GM18873 (cell line): ENCODE results near the gene BSND.

Experiments
- ATAC-seq: cut with Tn5 transposase; IDR thresholded peaks from one replicate; pipeline ENCODE4 v1.9.1; 2021; ENCODE audit warnings: mild to moderate bottlenecking, moderate library complexity, moderate number of reproducible peaks; ENCODE audit not compliant: unreplicated experiment, low FRiP score

The BSND gene

DNA sequence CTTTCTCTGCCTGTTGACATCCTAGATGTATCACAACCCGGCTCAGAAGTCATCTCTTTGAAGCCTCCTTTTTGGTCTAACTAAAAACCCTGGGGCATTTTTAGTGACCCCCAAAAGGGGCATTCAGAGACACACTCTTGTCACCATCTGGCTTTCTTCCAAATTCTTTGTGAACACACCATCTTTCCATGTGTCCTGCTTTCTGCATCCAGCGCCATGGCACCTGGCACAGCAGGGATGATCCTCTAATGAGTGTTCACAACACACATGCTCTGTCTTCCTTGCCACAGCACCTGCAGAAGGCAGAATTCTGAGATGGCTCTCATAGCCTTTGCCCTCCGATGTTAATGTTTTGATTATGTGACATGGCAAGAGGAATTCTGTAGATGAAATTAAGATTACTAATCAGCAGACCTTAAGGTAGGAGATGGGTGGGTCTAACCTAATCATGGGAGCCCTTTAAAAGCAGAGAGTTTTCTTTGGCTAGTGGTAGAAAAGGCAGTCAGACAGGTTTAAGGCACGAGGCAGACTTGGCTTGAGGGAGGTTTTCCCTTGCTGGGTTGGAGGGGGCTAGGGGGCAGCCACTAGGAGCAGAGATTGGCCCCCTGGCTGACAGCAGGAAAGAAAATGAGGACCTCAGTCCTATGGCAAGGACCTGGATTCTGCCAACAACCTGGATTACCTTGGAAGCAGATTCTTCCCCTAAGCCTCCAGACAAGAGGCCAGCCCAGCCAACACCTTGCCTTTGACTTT, 23.2 kb upstream of the BSND start:
- ATAC-seq = no peak

DNA sequence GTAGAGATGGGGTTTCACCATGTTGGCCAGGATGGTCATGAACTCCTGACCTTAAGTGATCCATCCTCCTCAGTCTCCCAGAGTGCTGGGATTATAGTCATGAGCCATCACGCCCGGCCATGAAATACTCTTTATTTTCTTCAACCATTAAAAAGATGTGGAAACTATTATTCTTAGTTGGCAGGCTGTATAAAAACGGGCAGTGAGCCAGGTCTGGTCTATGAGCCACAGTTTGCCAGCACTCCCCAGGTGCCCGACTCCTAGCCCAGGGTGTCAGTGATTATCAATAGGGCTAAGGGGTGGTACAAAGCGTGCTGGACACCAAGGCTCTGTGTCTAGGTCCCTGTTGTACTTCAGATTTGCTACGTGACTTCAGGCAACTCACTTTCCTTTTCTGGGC, 22.0 kb upstream of the BSND start:
- ATAC-seq = no peak

DNA sequence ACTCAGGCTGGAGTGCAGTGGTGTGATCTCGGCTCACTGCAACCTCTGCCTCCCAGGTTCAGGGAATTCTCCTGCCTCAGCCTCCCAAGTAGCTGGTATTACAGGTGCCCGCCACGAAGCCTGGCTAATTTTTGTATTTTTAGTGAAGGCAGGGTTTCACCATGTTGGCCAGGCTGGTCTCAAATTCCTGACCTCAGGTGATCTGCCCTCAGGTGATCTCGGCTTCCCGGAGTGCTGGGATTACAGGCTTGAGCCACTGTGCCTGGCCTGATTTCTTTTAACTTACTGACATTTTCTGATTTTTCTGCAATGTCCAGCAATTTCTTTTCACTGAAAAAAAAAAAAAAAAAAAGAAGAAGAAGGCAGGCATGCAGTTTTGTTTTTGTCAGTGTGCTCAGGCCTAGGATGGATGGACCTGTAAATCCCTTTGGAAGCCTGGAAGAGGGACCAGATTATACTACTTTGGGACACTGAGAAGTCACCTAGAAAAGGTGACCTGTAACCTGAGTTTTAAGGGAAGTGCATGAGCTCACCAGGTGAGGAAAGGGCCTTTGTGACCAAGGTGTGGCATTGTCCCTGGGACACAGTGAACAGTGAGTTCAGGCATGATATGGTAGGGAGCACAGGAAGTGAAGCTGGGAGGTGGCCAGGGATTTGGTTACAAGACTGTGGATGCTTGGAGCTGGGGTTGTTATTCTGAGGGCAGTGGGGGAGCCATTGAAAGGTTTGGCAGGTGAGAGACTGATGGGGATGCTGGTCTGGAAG, 21.0 kb upstream of the BSND start:
- ATAC-seq = no peak

DNA sequence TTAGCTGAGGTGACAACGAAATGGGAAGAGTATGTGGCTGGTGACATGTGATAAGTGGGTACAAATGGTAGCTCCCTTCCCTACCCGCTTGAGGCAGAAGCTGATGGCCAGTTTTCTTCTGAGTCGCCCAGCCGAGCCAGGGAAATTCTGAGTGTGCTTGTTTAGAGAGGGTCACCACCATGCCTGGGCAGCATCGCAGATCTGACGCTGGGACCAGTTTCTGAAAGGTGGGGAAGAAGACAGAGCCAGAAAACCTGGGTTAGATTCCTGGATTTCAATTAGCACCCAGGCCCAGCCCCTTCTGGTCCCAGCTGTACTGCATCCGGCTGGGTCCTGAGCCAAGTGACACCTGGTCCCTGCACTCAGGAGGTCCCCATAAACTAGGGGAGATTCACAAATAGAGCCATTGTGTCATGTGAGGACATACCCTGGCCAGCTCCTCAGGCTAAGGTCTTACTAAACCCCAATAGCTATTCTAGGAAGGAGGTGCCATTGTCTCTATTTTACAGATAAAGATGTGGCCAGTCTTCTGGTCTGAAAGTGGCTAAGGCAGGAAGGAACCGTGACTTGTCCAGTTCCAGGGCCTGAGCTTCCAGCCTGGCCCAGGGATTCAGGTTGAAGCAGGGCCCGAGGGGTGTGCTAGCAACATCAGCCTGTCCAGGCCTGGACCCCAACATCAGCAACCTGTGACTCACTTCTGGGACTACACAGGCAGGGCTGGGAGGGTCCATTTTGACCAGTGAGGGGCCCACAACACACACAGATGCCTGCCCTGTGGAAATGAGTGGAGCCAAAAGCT, 20.0 kb upstream of the BSND start:
- ATAC-seq = no peak

DNA sequence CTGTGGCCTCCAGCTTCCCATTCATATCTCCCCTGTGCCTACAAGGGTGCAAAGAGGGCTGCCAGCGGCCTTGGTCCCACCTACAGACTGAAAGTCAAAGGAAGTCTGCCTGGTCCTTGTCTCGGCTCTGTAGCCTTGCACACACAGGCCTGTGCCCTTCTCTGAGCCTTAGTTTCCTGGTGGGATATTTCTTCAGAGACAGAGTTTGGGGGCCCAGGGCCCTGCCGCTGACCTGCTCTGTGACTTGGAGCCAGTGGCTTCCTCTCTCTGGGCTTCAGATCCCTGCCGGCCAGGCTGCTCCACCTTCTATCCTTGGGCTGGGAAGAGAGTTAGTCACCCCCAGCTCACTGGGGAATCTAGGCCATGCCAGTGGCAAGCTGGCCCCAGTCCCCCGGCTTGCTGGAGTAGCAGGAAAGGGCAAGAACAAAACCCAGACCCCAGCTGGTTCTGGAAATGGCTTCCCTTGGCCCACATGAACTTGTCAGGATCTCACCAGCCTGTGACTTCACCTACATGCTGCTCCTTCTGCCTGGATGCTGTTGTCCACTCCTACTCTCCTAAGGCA, 19.3 kb upstream of the BSND start:
- no peak for ATAC-seq

DNA sequence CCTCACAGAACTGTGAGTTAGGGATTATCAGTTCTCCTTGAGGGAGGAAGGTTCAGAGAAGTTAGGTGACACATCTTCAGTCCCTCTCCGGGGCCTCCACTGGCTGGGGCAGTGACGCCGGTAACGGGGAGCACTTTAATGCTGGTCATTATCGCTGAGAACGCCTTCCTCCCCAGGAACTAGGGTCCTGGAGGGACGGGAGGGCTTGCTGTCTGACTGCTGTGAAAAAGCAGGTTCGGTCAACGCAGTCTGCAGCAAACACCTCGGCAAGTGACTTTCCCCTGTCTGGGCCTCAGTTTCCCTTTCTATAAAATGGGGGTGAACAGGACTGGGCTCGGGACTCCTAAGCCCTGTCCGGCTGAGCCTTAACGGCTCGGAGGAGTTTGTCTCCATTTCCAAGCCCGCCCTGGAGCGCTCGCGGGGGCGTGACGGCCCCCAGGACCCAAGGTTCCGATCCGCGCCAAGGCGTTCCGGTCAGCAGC, 18.6 kb upstream of the BSND start:
- ATAC-seq = no peak

DNA sequence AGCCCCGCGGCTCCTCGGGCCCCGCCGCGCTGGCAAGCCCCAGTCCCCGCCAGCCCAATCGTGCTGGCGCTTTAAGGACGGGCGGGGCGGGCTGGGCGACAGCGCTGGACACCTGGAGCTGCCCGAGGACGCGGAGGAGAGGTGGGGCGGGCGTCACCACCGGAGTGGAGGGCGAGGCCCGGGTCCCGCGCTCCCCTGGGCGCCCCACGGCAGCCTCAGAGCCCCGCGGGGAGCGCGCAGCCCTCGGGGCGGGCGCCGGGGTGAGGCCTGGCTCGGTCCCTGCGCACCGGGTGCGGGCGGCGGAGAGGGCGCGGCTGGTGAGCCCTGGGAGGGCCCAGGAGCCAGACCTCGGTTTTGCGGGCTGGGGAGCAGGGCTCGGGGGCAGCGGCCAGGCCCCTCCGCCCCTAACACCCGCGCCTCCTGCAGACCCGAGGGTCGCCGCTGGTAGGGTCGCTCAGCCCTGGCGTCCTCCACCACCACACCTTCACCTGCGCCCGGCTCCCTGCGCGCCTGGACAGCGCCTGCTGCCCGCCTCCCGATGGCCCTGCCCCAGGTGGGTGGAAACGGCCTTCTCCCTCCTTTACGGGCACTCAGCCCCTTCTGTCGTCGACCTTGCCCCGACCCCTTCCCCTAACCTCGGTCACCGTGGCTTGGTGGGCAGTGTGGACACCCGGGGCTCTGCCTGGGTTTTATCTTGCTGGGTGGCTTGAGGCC, 18.0 kb upstream of the BSND start, which contains the start of gene TMEM61:
TSS of gene TMEM61 (plus strand) at position 101 of the 714 bp plus-strand sequence. CDS start at position 539, 438 bp downstream.
- ATAC-seq = no peak

DNA sequence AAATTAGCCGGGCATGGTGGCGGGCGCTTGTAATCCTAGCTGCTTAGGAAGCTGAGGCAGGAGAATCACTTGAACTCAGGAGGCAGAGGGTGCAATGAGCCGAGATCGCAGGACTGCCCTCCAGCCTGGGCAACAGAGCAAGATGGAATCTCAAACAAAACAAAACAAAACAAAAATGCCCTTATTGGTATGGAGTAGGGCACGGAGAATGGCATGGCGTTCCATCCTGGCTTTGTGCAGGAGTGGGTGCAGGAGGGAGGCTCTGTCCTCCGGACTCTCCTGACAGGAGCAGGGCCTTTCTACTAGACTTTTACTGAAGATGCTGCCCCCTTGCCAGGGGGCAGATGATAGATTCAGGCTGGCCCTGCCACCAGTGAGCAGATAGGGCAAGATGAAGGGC, 17.3 kb upstream of the BSND start:
- no peak for ATAC-seq

DNA sequence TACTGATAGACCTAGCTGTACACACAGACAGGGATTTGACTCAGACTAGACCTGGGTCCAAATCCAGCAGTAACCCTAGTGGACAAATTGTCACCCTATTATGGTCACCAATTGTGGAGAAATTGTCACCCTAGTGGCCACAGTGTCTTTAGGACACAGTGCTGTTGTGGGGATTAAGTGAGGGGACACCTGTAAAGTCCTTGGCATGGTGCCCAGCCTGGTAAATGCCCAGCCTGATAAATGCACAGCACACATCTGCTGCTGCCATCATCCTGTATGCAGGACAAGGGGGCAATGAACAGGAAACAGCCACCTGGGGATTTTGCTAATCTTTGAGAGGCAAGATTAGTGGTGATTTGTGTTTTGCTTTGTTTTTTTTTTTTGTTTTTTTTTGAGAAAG, 16.0 kb upstream of the BSND start:
- no peak for ATAC-seq

DNA sequence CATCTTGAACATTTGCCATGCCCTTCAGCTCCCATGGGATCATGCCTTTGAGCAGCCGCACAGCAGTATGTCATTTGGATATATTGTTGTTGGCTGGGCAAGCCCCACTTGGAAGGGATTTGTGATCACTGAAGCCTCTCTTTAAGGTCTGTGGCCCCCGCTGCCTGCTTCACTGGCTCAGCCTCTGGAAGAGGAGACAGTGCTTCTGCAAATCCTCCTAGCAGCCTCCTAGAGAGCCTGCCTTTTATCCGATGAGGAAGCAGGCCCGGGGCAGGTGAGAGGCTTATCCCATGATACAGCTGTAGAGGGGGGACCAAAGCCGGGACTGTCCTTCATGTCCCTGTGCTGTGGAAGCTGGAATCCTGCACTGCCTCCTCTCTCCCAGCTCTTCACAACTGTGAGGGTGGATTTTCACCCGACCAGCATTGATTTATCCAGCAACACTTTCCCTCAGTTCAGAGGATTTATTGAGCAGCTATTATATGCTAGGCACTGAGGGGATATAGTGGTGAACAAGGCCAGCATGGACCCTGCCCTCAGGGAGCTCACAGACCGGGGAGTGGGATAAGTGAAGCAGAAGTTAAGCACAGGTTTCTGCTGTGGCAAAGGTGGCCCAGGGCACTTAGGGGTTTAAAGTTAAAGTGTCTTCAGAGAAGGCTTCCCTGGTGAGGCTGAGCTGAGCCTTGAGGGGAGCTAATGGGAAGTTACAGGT, 14.4 kb upstream of the BSND start:
- ATAC-seq = no peak

DNA sequence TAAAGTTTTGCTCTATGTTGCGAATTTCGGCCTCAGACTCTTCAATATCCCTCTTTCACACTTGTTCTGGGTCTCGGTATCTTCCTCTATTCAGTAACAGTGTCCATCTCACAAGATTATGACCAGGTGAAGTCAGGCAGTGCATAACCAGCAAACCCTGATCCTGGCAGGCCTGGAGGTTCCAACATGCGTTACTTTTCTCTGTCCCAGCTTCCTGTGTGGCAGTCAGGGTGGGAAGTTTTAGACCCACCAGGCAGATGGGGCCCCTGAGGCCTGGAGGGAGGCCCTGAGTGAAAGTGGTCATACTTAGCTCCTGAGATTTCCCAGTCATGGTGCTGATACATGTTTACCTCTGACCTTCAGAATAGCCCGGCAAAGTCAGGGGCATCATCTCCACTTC, 13.2 kb upstream of the BSND start:
- ATAC-seq = no peak

DNA sequence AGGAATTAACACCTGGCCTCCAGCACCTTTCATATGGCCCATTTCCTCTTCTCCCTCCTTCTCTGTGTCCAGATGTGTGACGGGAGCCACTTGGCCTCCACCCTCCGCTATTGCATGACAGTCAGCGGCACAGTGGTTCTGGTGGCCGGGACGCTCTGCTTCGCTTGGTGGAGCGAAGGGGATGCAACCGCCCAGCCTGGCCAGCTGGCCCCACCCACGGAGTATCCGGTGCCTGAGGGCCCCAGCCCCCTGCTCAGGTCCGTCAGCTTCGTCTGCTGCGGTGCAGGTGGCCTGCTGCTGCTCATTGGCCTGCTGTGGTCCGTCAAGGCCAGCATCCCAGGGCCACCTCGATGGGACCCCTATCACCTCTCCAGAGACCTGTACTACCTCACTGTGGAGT, 12.7 kb upstream of the BSND start:
- no peak for ATAC-seq

DNA sequence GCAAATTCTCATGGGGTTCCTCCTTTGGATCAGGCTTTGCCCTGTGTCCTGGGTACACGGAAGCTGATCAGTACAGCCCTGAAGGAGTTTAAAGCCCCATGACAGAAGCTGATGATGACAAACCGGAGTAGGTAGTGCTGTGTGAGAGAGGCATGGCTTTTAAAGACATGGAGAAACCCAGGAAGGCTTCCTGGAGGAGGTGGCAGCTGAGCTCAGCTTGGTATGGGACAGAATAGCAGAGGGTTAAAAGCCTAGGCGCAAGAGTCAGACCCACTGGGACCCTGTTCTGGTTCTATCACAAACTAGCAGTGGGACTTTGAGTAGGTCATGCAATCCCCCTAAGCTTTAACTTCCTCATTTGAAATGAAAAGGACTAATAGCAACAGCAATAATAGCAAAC, 12.2 kb upstream of the BSND start:
- ATAC-seq = no peak

DNA sequence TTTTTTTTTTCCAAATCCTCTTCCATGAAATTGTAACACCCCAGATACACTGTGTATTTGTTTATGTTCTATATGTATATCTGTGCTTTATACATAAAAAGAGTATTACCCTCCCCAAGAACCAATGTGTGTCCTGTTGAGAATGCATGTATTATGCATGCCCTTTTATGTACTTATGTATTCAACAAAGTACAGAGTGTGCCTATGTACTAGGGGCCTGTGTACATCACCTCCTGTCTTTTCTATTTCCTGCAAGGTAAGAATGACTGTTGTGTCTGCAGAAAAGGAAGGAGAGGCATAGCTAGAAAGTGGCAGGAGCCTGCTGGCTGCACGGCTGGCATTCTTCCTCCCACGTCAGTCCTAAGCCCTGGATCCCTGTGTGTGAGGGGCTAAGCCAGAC, 11.3 kb upstream of the BSND start:
- ATAC-seq = no peak

DNA sequence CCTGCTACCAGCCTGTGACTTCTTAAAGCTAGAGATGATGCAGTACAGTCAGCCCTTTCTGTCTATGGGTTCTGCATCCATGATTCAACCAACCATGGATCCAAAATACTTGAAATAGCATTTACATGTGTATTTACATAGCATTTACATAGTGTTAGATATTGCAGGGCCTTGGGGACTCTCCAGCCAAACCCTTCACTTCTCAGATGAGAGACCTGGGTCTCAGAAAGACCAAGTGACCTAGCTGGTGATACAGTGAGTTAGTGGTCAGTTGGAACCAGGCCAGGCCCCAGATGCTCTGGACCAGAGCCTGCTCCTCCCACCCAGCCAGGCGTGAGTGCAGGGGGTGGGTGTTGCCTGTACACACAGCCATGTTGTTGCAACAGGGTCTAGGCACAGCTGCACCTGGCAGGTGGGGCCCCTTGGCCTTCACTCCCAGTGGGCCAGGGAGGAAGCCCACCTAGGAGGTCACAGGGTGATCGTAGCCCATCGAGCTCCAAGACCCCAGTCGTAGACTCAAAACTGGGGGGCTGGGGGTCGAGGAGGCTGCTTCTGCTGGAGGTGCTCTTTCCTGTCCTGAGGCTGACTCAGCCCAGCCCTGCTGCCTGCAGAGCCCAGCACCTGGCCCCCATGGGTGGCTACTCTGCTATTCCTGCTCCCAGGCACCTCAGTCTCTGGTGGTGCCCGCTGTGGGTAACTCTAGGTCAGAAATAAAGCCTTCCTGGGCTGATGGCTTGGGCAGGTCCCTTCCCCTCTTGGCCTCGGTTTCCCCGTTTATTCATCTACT, 10.6 kb upstream of the BSND start:
- ATAC-seq = no peak

DNA sequence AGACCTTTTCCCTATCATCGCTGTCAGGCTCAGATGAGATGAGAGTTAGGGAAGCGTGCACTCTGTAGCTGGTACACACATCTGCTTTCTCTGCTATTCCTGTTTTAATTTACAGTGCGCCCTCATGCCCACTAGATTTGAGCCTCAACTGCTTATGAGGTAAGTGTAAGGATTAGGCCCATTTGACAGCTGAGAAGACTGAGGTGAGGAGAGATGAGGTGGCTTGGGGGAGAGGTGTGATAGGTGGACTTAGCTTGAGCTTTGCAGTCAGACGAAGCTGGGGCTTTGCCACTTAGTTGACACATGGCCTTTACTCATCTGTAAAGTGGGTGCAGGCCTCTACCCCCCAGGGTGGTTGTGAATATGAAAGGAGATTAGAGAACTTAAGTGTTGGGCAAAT, 9.8 kb upstream of the BSND start:
- ATAC-seq = no peak

DNA sequence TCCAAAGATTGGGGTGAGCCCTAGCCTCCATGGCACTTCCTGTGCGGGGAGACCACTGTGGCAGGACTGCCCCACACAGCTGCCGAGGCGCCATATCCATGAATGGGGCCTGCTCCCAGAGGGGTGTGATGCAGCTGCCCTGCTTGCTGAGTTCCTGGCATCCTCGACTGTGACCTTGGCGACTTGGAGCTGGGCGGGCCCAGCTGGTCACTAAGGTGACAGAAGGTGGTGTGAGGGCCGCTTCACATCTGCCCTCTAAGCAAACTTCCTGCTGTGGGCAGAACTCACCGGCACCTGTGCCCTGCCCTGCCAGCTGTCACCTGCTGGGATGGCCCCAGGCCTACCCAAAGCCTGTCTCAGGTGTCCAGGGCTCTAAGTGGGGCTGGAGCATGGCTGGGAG, 9.3 kb upstream of the BSND start:
- no peak for ATAC-seq

DNA sequence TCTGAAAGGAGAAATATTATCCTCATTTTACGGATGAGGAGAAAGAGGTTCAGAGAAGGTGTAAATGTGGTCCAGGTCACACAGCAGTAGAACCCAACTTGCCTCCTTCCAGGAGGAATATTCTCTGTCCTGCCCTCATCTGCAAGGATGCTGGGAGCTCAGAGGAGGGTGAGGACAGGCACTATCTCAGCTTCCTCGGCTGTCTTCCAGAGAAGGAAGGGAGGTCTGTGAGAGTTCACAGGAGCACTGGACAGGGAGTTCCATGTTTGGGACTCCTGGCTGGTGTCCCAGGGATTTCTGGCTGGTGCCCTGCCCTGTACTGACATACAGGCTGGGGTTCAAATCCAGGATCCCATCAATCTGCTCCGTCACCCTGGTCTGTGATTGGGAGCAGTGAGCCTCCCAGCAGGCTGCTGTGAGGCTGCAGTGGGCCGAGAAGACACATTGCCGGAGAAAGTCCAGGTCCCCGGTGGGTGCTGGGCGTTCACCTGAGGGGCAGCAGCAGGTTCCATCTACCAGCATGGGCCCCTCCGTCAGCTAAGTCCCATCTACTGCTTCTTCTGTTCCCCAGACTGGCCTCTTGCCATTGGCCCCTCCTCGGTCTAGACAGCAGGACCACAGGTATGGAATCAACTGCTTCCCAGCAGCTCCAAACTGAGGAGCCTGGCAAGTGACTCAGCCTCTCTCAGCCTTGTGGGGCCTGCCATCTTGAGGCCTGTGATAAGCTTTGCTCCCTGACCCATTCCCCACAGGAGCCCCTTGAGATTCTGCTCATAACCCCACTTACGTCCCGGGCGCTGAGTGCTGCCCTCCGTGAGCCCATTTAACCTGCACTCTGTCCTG, 8.5 kb upstream of the BSND start:
- no peak for ATAC-seq
